SU-DHL-6 (cell line): ENCODE measurements around the gene NFATC1.

ENCODE experiments used
- H2AFZ ChIP-seq: fragments of 200-600 bp; sonication (generic); 2 replicates; pipeline ENCODE4 v1.6.1; 2014; ENCODE audit warnings: low read depth, mild to moderate bottlenecking, moderate library complexity, mixed read lengths, antibody characterized with exemption, low read length; ENCODE audit not compliant: severe bottlenecking
- H3F3A ChIP-seq: fragments of 200-600 bp; shearing (Covaris generic); 2 replicates; pipeline ENCODE4 v1.6.0; 2016; ENCODE audit warnings: antibody characterized with exemption, mild to moderate bottlenecking; ENCODE audit not compliant: insufficient read depth
- H3K27ac ChIP-seq: fragments of 200-600 bp; sonication (generic); 2 replicates; pipeline ENCODE4 v1.5.1; 2016; ENCODE audit warnings: low read depth, mild to moderate bottlenecking, low read length, moderate library complexity, mixed read lengths
- H3K27me3 ChIP-seq: fragments of 200-600 bp; sonication (generic), shearing (Covaris generic); 2 replicates; pipeline ENCODE4 v1.6.0; 2014; ENCODE audit warnings: mild to moderate bottlenecking, low read length
- H3K36me3 ChIP-seq: fragments of 200-600 bp; sonication (generic); 2 replicates; pipeline ENCODE4 v1.6.1; 2014; ENCODE audit warnings: mild to moderate bottlenecking, low read length, mixed read lengths
- H3K4me2 ChIP-seq: fragments of 300-600, 200-600 bp; shearing (Covaris generic), sonication (generic); 2 replicates; pipeline ENCODE4 v1.6.0; 2014; ENCODE audit warnings: low read length, low read depth, mild to moderate bottlenecking; ENCODE audit not compliant: poor library complexity, severe bottlenecking
- H3K4me3 ChIP-seq: fragments of 200-600 bp; sonication (generic); 2 replicates; pipeline ENCODE4 v1.5.1; 2014; ENCODE audit warnings: antibody characterized with exemption, low read length, mild to moderate bottlenecking, mixed read lengths; ENCODE audit not compliant: insufficient read depth, poor library complexity, severe bottlenecking
- H3K79me2 ChIP-seq: fragments of 200-600 bp; sonication (generic); 2 replicates; pipeline ENCODE4 v1.6.1; 2014; ENCODE audit warnings: mild to moderate bottlenecking, low read length, moderate library complexity; ENCODE audit not compliant: insufficient read depth
- H3K9ac ChIP-seq: fragments of 200-600 bp; sonication (generic); 2 replicates; pipeline ENCODE4 v1.7.0; 2014; ENCODE audit warnings: mild to moderate bottlenecking, low read length
- H3K9me2 ChIP-seq: fragments of 200-600 bp; sonication (generic); replicated peaks from 2 replicates; pipeline ENCODE4 v1.6.1; 2014; ENCODE audit warnings: low read length; ENCODE audit not compliant: insufficient read depth
- H3K9me3 ChIP-seq: fragments of 200-600 bp; sonication (generic); 2 replicates; pipeline ENCODE4 v1.6.1; 2014; ENCODE audit warnings: low read length, mixed read lengths; ENCODE audit not compliant: insufficient read depth
- H4K20me1 ChIP-seq: fragments of 200-600 bp; sonication (generic); 2 replicates; pipeline ENCODE4 v1.6.1; 2014; ENCODE audit warnings: low read depth, mild to moderate bottlenecking, antibody characterized with exemption, low read length, moderate library complexity, mixed read lengths
- CTCF ChIP-seq: fragments of 200-600 bp; sonication (generic); IDR thresholded peaks from one replicate; pipeline ENCODE4 v1.5.1; 2017; ENCODE audit warnings: antibody characterized with exemption, mild to moderate bottlenecking, low read length, moderate library complexity; ENCODE audit not compliant: insufficient read depth, poor library complexity, severe bottlenecking
- EZH2phosphoT487 ChIP-seq: fragments of 200-600 bp; sonication (generic), shearing (Covaris generic); conservative IDR thresholded peaks from 2 replicates; pipeline ENCODE4 v1.6.1; 2018; ENCODE audit warnings: mild to moderate bottlenecking, antibody characterized with exemption, low read length, moderate library complexity, mixed read lengths

Gene NFATC1

GRCh38 chr18:79400091-79400590 is 4.4 kb downstream of the NFATC1 start:
- Histone ChIP-seq H4K20me1 (no peaks in the 10 kb centered on the region), H2AFZ (peak overlapping the region; percentile 67), H3K9ac (peak overlapping the region; percentile 58), H3K27ac (peak overlapping the region; percentile 59), H3K27me3 (no peaks in the 10 kb centered on the region), H3F3A (peaks cover 8% of the 10 kb centered on the region; the same call in 1 of the 2 replicates), H3K79me2 (peaks cover 8% of the 10 kb centered on the region; the same call in 1 of the 2 replicates), H3K4me2 (peak overlapping the region; percentile 68), H3K36me3 (no peaks in the 10 kb centered on the region), H3K4me3 (peak overlapping the region; percentile 66), H3K9me2 (no peaks in the 10 kb centered on the region), H3K9me3 (no peaks in the 10 kb centered on the region)
- TF ChIP-seq EZH2phosphoT487 (no peak), CTCF (no peak)

- Histone ChIP-seq H3K36me3 (no peaks in the 10 kb centered on the region), H3K79me2 (peaks cover 12% of the 10 kb centered on the region; the same call in 1 of the 2 replicates), H3K27me3 (no peaks in the 10 kb centered on the region), H4K20me1 (no peaks in the 10 kb centered on the region), H3K9me2 (no peaks in the 10 kb centered on the region), H3K9ac (peak overlapping the region; percentile 58), H3K27ac (peak overlapping the region; percentile 63), H3F3A (peaks cover 8% of the 10 kb centered on the region; the same call in 1 of the 2 replicates), H3K4me2 (peak overlapping the region; percentile 58), H3K9me3 (no peaks in the 10 kb centered on the region), H3K4me3 (peak overlapping the region; percentile 66), H2AFZ (no peak overlapping the region)
- TF ChIP-seq EZH2phosphoT487 (no peak), CTCF (no peak)
Observed at GRCh38 chr18:79400591-79401381, 5.1 kb downstream of the NFATC1 start.

GRCh38 chr18:79401494-79402208 is 5.9 kb downstream of the NFATC1 start:
- no peaks in the 10 kb centered on the region for H3K9me2 ChIP-seq
- H3K9me3 ChIP-seq, result no peaks in the 10 kb centered on the region
- H3K9ac ChIP-seq, result no peak overlapping the region
- H3K36me3 ChIP-seq, result no peaks in the 10 kb centered on the region
- no peaks in the 10 kb centered on the region for H3K27me3 ChIP-seq
- H3K79me2 ChIP-seq, result peaks cover 20% of the 10 kb centered on the region; the same call in 1 of the 2 replicates
- no peaks in the 10 kb centered on the region for H4K20me1 ChIP-seq
- peak overlapping the region; percentile 63 for H3K27ac ChIP-seq
- peaks cover 8% of the 10 kb centered on the region; the same call in 1 of the 2 replicates for H3F3A ChIP-seq
- no peak overlapping the region for H3K4me3 ChIP-seq
- no peak overlapping the region for H2AFZ ChIP-seq
- TF ChIP-seq CTCF (no peak), EZH2phosphoT487 (no peak)
- peak overlapping the region; percentile 40 for H3K4me2 ChIP-seq
